Measurements from ENCODE around the gene SLC28A3. TPM values are rescaled to one million over a fixed set of nuclear protein-coding genes. Genes with fewer than 3 reads are reported as not detected.

SLC28A3 gene
- total RNA-seq, 1 donor from 2014 or later, result 0.15 TPM

GRCh38 chr9:84327184-84327583, 13.4 kb downstream of the SLC28A3 start:
- no peak for ATAC-seq
- Histone ChIP-seq H3K27ac (no peak overlapping the region), H3K27me3 (ENCODE audit: low read depth) (no peaks in the 10 kb centered on the region), H3K4me1 (peaks cover 16% of the 10 kb centered on the region), H3K9me3 (no peaks in the 10 kb centered on the region), H3K4me3 (no peak overlapping the region), H3K36me3 (no peaks in the 10 kb centered on the region)
- no peak for TF ChIP-seq CTCF (IDR thresholded peaks at IDR 0.05)
- intact Hi-C loops (cut with DNase I), result no loop called here
- DNase-seq, result no peak

- intact Hi-C loops (cut with DNase I), result no loop called here
- Histone ChIP-seq H3K9me3 (no peaks in the 10 kb centered on the region), H3K27me3 (ENCODE audit: low read depth) (no peaks in the 10 kb centered on the region), H3K36me3 (no peaks in the 10 kb centered on the region), H3K4me1 (peaks cover 6% of the 10 kb centered on the region), H3K27ac (no peak overlapping the region), H3K4me3 (no peak overlapping the region)
- DNase-seq, result no peak
- TF ChIP-seq CTCF (IDR thresholded peaks at IDR 0.05), result no peak
- ATAC-seq, result no peak
Measured at GRCh38 chr9:84325347-84325973, 15.1 kb downstream of the SLC28A3 start.

- Histone ChIP-seq H3K27me3 (ENCODE audit: low read depth) (no peaks in the 10 kb centered on the region), H3K9me3 (no peaks in the 10 kb centered on the region), H3K36me3 (no peaks in the 10 kb centered on the region), H3K27ac (no peak overlapping the region), H3K4me3 (no peak overlapping the region), H3K4me1 (peaks cover 6% of the 10 kb centered on the region)
- no peak for DNase-seq
- TF ChIP-seq CTCF (IDR thresholded peaks at IDR 0.05), result no peak
- intact Hi-C loops (cut with DNase I), result no loop called here
- no peak for ATAC-seq
Measured at GRCh38 chr9:84324811-84325210, 15.7 kb downstream of the SLC28A3 start.

- Histone ChIP-seq H3K9me3 (no peaks in the 10 kb centered on the region), H3K4me3 (no peak overlapping the region), H3K27me3 (ENCODE audit: low read depth) (no peaks in the 10 kb centered on the region), H3K27ac (no peak overlapping the region), H3K4me1 (peaks cover 6% of the 10 kb centered on the region), H3K36me3 (no peaks in the 10 kb centered on the region)
- TF ChIP-seq CTCF (IDR thresholded peaks at IDR 0.05), result no peak
- ATAC-seq (peak; percentile 69 to 84), DNase-seq (no peak)
- intact Hi-C loops (cut with DNase I), result no loop called here
Measured at GRCh38 chr9:84323858-84324257, 16.7 kb downstream of the SLC28A3 start.

- no peak for TF ChIP-seq CTCF (IDR thresholded peaks at IDR 0.05)
- ATAC-seq, result no peak
- H3K27ac ChIP-seq, result no peak overlapping the region
Measured at GRCh38 chr9:84322828-84323227, 17.7 kb downstream of the SLC28A3 start.

More at GRCh38 chr9:84322828-84323227, 17.7 kb downstream of the SLC28A3 start:
- Histone ChIP-seq H3K9me3 (no peaks in the 10 kb centered on the region), H3K36me3 (no peaks in the 10 kb centered on the region), H3K27me3 (ENCODE audit: low read depth) (no peaks in the 10 kb centered on the region), H3K4me1 (peaks cover 6% of the 10 kb centered on the region), H3K4me3 (no peak overlapping the region)
- intact Hi-C loops (cut with DNase I), result no loop called here
- DNase-seq, result no peak

Data from lower lobe of right lung (tissue), 2 donors.